Lower lobe of right lung (tissue), 2 donors: Measurements from ENCODE around the gene ATOH7. TPM values are rescaled to one million over a fixed set of nuclear protein-coding genes. Genes with fewer than 3 reads are reported as not detected.

ENCODE experiments used
- ATAC-seq, 2 donors: fragments of 200-7000 bp; cut with Tn5 transposase; one replicate each; pipeline ENCODE4 v1.9.1; 2020 to 2022; ENCODE audit warnings: mild to moderate bottlenecking in 2 of 2, moderate library complexity in 2 of 2
- DNase-seq: peaks from one replicate; pipeline ENCODE4 v3.0.0-alpha.2; 2020
- H3K27ac ChIP-seq: fragments of 200-600 bp; one replicate; pipeline ENCODE4 v1.8.0; 2022
- H3K27me3 ChIP-seq: fragments of 200-600 bp; one replicate; pipeline ENCODE4 v1.8.0; 2022; ENCODE audit warnings: low read depth
- H3K36me3 ChIP-seq: fragments of 200-600 bp; one replicate; pipeline ENCODE4 v1.8.0; 2022; ENCODE audit warnings: mild to moderate bottlenecking
- H3K4me1 ChIP-seq: fragments of 200-600 bp; one replicate; pipeline ENCODE4 v1.8.0; 2022
- H3K4me3 ChIP-seq: fragments of 200-600 bp; one replicate; pipeline ENCODE4 v1.8.0; 2022; ENCODE audit warnings: mild to moderate bottlenecking
- H3K9me3 ChIP-seq: fragments of 200-600 bp; one replicate; pipeline ENCODE4 v1.8.0; 2022
- CTCF ChIP-seq: fragments of 200-600 bp; IDR thresholded peaks from one replicate; pipeline ENCODE4 v1.8.0; 2022; ENCODE audit warnings: antibody characterized with exemption, mild to moderate bottlenecking
- intact Hi-C: fragments of 100-400 bp; cut with DNase I; formaldehyde crosslinking; loops from one replicate; pipeline ENCODE4 v1.11.0; 2022
- total RNA-seq: library from RNA; stranded (reverse); fragmentation: NEBNext Ultra II Directional; extraction: Animal tissue kit (Norgen Biotek cat#: 25700); gene quantifications from one replicate; pipeline ENCODE4 v1.2.1, GENCODE V29; 2021
- donor health status: DM: no; HTN: yes; CAD: no; lungs with severe emphysema.

The ATOH7 gene
- total RNA-seq, 1 donor from 2014 or later = not detected

GRCh38 chr10:68239596-68240150 is 7.8 kb upstream of the ATOH7 start:
- DNase-seq (no peak), ATAC-seq (no peak)
- Histone ChIP-seq H3K9me3 (no peaks in the 10 kb centered on the region), H3K4me1 (no peaks in the 10 kb centered on the region), H3K4me3 (no peak overlapping the region), H3K27me3 (no peaks in the 10 kb centered on the region), H3K27ac (no peak overlapping the region), H3K36me3 (no peaks in the 10 kb centered on the region)
- intact Hi-C loops = no loop called here
- TF ChIP-seq CTCF = no peak

GRCh38 chr10:68239069-68239468 is 7.2 kb upstream of the ATOH7 start:
- Histone ChIP-seq H3K27ac (no peak overlapping the region), H3K9me3 (no peaks in the 10 kb centered on the region), H3K27me3 (no peaks in the 10 kb centered on the region), H3K4me1 (no peaks in the 10 kb centered on the region), H3K36me3 (no peaks in the 10 kb centered on the region), H3K4me3 (no peak overlapping the region)
- intact Hi-C loops = no loop called here
- ATAC-seq (no peak), DNase-seq (no peak)
- no peak for TF ChIP-seq CTCF

GRCh38 chr10:68238371-68238770 is 6.5 kb upstream of the ATOH7 start:
- ATAC-seq (no peak), DNase-seq (no peak)
- TF ChIP-seq CTCF = no peak
- Histone ChIP-seq H3K36me3 (no peaks in the 10 kb centered on the region), H3K4me3 (no peak overlapping the region), H3K4me1 (no peaks in the 10 kb centered on the region), H3K9me3 (no peaks in the 10 kb centered on the region), H3K27ac (no peak overlapping the region), H3K27me3 (no peaks in the 10 kb centered on the region)
- intact Hi-C loops = no loop called here

GRCh38 chr10:68237173-68237572 is 5.3 kb upstream of the ATOH7 start:
- no peaks in the 10 kb centered on the region for H3K36me3 ChIP-seq
- no peak overlapping the region for H3K27ac ChIP-seq
- H3K9me3 ChIP-seq = no peaks in the 10 kb centered on the region
- intact Hi-C loops = no loop called here
- no peaks in the 10 kb centered on the region for H3K4me1 ChIP-seq
- TF ChIP-seq CTCF = no peak
- ATAC-seq = no peak
- H3K27me3 ChIP-seq = no peaks in the 10 kb centered on the region
- H3K4me3 ChIP-seq = no peak overlapping the region
- DNase-seq = no peak

- intact Hi-C loops = no loop called here
- ATAC-seq = no peak
These were observed 3.7 kb upstream of the ATOH7 start for GRCh38 chr10:68235581-68235980.

More at GRCh38 chr10:68235581-68235980, 3.7 kb upstream of the ATOH7 start:
- H3K4me1 ChIP-seq = peaks cover 9% of the 10 kb centered on the region
- no peak overlapping the region for H3K4me3 ChIP-seq
- H3K36me3 ChIP-seq = no peaks in the 10 kb centered on the region
- no peaks in the 10 kb centered on the region for H3K27me3 ChIP-seq
- TF ChIP-seq CTCF = no peak
- H3K9me3 ChIP-seq = no peaks in the 10 kb centered on the region
- H3K27ac ChIP-seq = no peak overlapping the region
- no peak for DNase-seq
